HEK293 (cell line): ENCODE measurements around the gene ASCC1.
A peak's percentile ranks its signal among the peaks of the same experiment; 100 is the strongest.

Experiments
- BCL6B ChIP-seq: fragments of 450-650 bp; formaldehyde crosslinking; IDR thresholded peaks from 2 replicates; pipeline ENCODE4 v1.5.1; 2017; ENCODE audit warnings: missing biosample characterization, missing genetic modification characterization
- GFI1B ChIP-seq: fragments of 450-650 bp; formaldehyde crosslinking; IDR thresholded peaks from 2 replicates; pipeline ENCODE4 v1.5.1; 2016; ENCODE audit warnings: missing biosample characterization, missing genetic modification characterization
- HOXC10 ChIP-seq: sonication (generic); formaldehyde crosslinking; IDR thresholded peaks from 2 replicates; pipeline ENCODE4 v1.8.1; 2023; ENCODE audit warnings: mild to moderate bottlenecking, missing genetic modification reagents
- HOXD13 ChIP-seq: sonication (generic); formaldehyde crosslinking; IDR thresholded peaks from 2 replicates; pipeline ENCODE4 v1.8.0; 2022; ENCODE audit warnings: missing genetic modification reagents, borderline replicate concordance
- YY1 ChIP-seq: fragments of 450-650 bp; formaldehyde crosslinking; IDR thresholded peaks from 2 replicates; pipeline ENCODE4 v1.5.1; 2018; ENCODE audit warnings: missing biosample characterization, missing genetic modification characterization
- ZFHX2 ChIP-seq: fragments of 450-650 bp; formaldehyde crosslinking; conservative IDR thresholded peaks from 2 replicates; pipeline ENCODE4 v1.5.1; 2016; ENCODE audit warnings: missing biosample characterization, missing genetic modification characterization
- ZFP41 ChIP-seq: fragments of 450-650 bp; formaldehyde crosslinking; IDR thresholded peaks from 2 replicates; pipeline ENCODE4 v1.5.1; 2016; ENCODE audit warnings: missing biosample characterization, missing genetic modification characterization, borderline replicate concordance
- ZNF341 ChIP-seq: fragments of 450-650 bp; formaldehyde crosslinking; IDR thresholded peaks from 2 replicates; pipeline ENCODE4; 2016; ENCODE audit warnings: low read depth, missing biosample characterization, missing genetic modification characterization
- ZNF426 ChIP-seq: fragments of 450-650 bp; formaldehyde crosslinking; IDR thresholded peaks from 2 replicates; pipeline ENCODE4 v1.5.1; 2017; ENCODE audit warnings: missing biosample characterization, missing genetic modification characterization, mild to moderate bottlenecking, inconsistent platforms, moderate library complexity
- ZNF521 ChIP-seq: fragments of 450-650 bp; formaldehyde crosslinking; IDR thresholded peaks from 2 replicates; pipeline ENCODE4 v1.5.1; 2017; ENCODE audit warnings: missing biosample characterization, mild to moderate bottlenecking, missing genetic modification characterization
- ZNF544 ChIP-seq: fragments of 450-650 bp; formaldehyde crosslinking; IDR thresholded peaks from 2 replicates; pipeline ENCODE4 v1.5.0; 2017; ENCODE audit warnings: missing biosample characterization, missing genetic modification characterization
- ZNF548 ChIP-seq: fragments of 450-650 bp; formaldehyde crosslinking; IDR thresholded peaks from 2 replicates; pipeline ENCODE4 v1.5.1; 2016; ENCODE audit warnings: missing biosample characterization, missing genetic modification characterization
- ZNF585B ChIP-seq: fragments of 450-650 bp; formaldehyde crosslinking; IDR thresholded peaks from 2 replicates; pipeline ENCODE4 v1.5.1; 2016; ENCODE audit warnings: missing biosample characterization, missing genetic modification characterization
- ZNF623 ChIP-seq: fragments of 450-650 bp; formaldehyde crosslinking; IDR thresholded peaks from 2 replicates; pipeline ENCODE4 v1.5.1; 2016; ENCODE audit warnings: missing biosample characterization, missing genetic modification characterization
- ZNF660 ChIP-seq: fragments of 450-650 bp; IDR thresholded peaks from 2 replicates; pipeline ENCODE4 v1.5.1; 2018; ENCODE audit warnings: missing biosample characterization, mild to moderate bottlenecking, missing genetic modification characterization
- ZNF677 ChIP-seq: fragments of 450-650 bp; IDR thresholded peaks from 2 replicates; pipeline ENCODE4 v1.5.0; 2018; ENCODE audit warnings: missing biosample characterization, mild to moderate bottlenecking, missing genetic modification characterization, moderate library complexity
- ZNF76 ChIP-seq: fragments of 450-650 bp; formaldehyde crosslinking; IDR thresholded peaks from 2 replicates; pipeline ENCODE4; 2016; ENCODE audit warnings: low read depth, missing biosample characterization, missing genetic modification characterization, borderline replicate concordance
- ZNF776 ChIP-seq: fragments of 450-650 bp; formaldehyde crosslinking; IDR thresholded peaks from 2 replicates; pipeline ENCODE4 v1.5.0; 2017; ENCODE audit warnings: missing biosample characterization, missing genetic modification characterization, borderline replicate concordance
- ZNF785 ChIP-seq: fragments of 450-650 bp; formaldehyde crosslinking; IDR thresholded peaks from 2 replicates; pipeline ENCODE4 v1.5.1; 2016; ENCODE audit warnings: missing biosample characterization, missing genetic modification characterization
- ZNF792 ChIP-seq: fragments of 450-650 bp; formaldehyde crosslinking; IDR thresholded peaks from 2 replicates; pipeline ENCODE4 v1.5.1; 2016; ENCODE audit warnings: missing biosample characterization, missing genetic modification characterization
- ZSCAN18 ChIP-seq: fragments of 450-650 bp; formaldehyde crosslinking; IDR thresholded peaks from 2 replicates; pipeline ENCODE4 v1.5.1; 2016; ENCODE audit warnings: missing biosample characterization, missing genetic modification characterization
- ZSCAN23 ChIP-seq: fragments of 450-650 bp; formaldehyde crosslinking; IDR thresholded peaks from 2 replicates; pipeline ENCODE4 v1.5.1; 2016; ENCODE audit warnings: missing biosample characterization, missing genetic modification characterization
- ZSCAN4 ChIP-seq: fragments of 450-650 bp; formaldehyde crosslinking; IDR thresholded peaks from 2 replicates; pipeline ENCODE4 v1.5.1; 2017; ENCODE audit warnings: missing biosample characterization, missing genetic modification characterization
- TF ChIP-seq, protein P1 (sequence below): fragments of 450-650 bp; formaldehyde crosslinking; IDR thresholded peaks from 2 replicates; pipeline ENCODE4 v1.5.0; 2017; ENCODE audit warnings: missing biosample characterization, missing genetic modification characterization, borderline replicate concordance
- TF ChIP-seq, protein P2 (sequence below): fragments of 450-650 bp; formaldehyde crosslinking; conservative IDR thresholded peaks from 2 replicates; pipeline ENCODE4 v1.5.1; 2016; ENCODE audit warnings: low read depth, missing biosample characterization, missing genetic modification characterization
- TF ChIP-seq, protein P3 (sequence below): fragments of 450-650 bp; IDR thresholded peaks from 2 replicates; pipeline ENCODE4 v1.5.1; 2018; ENCODE audit warnings: missing biosample characterization, mild to moderate bottlenecking, missing genetic modification characterization
- TF ChIP-seq, protein P4 (sequence below): fragments of 450-650 bp; formaldehyde crosslinking; IDR thresholded peaks from 2 replicates; pipeline ENCODE4 v1.5.1; 2016; ENCODE audit warnings: missing biosample characterization, missing genetic modification characterization

The ASCC1 gene

GRCh38 chr10:72173619-72174296, 42.3 kb downstream of the ASCC1 start (continued):
- TF ChIP-seq, protein P1, sequence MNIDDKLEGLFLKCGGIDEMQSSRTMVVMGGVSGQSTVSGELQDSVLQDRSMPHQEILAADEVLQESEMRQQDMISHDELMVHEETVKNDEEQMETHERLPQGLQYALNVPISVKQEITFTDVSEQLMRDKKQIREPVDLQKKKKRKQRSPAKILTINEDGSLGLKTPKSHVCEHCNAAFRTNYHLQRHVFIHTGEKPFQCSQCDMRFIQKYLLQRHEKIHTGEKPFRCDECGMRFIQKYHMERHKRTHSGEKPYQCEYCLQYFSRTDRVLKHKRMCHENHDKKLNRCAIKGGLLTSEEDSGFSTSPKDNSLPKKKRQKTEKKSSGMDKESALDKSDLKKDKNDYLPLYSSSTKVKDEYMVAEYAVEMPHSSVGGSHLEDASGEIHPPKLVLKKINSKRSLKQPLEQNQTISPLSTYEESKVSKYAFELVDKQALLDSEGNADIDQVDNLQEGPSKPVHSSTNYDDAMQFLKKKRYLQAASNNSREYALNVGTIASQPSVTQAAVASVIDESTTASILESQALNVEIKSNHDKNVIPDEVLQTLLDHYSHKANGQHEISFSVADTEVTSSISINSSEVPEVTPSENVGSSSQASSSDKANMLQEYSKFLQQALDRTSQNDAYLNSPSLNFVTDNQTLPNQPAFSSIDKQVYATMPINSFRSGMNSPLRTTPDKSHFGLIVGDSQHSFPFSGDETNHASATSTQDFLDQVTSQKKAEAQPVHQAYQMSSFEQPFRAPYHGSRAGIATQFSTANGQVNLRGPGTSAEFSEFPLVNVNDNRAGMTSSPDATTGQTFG (tag by site-specific recombination), result no peak
- TF ChIP-seq ZNF521 (tag by site-specific recombination) (no peak), BCL6B (no peak), ZNF548 (tag by site-specific recombination) (no peak), ZSCAN4 (tag by site-specific recombination) (no peak; the same call in 1 of the 2 replicates), ZNF585B (tag by site-specific recombination) (no peak), YY1 (tag by site-specific recombination) (peak; percentile 51; the same call in 1 of the 2 replicates), ZNF426 (tag by site-specific recombination) (no peak), ZNF544 (no peak), ZFHX2 (tag by site-specific recombination) (no peak), HOXC10 (CRISPR knock-in tag) (no peak), ZNF792 (tag by site-specific recombination) (no peak), ZNF76 (tag by site-specific recombination) (no peak; the same call in 1 of the 2 replicates), GFI1B (tag by site-specific recombination) (no peak), ZSCAN23 (tag by site-specific recombination) (0 out of 2 replicates have a peak, but pooled peaks have one; percentile 35), HOXD13 (CRISPR knock-in tag) (no peak), ZNF623 (no peak; the same call in 1 of the 2 replicates), ZFP41 (tag by site-specific recombination) (no peak), ZNF660 (tag by site-specific recombination) (peak; percentile 80; the same call in 1 of the 2 replicates), ZNF341 (tag by site-specific recombination) (peak; percentile 64), ZNF677 (tag by site-specific recombination) (no peak), ZNF776 (tag by site-specific recombination) (no peak), ZNF785 (tag by site-specific recombination) (no peak), ZSCAN18 (tag by site-specific recombination) (no peak)
- TF ChIP-seq, protein P2, sequence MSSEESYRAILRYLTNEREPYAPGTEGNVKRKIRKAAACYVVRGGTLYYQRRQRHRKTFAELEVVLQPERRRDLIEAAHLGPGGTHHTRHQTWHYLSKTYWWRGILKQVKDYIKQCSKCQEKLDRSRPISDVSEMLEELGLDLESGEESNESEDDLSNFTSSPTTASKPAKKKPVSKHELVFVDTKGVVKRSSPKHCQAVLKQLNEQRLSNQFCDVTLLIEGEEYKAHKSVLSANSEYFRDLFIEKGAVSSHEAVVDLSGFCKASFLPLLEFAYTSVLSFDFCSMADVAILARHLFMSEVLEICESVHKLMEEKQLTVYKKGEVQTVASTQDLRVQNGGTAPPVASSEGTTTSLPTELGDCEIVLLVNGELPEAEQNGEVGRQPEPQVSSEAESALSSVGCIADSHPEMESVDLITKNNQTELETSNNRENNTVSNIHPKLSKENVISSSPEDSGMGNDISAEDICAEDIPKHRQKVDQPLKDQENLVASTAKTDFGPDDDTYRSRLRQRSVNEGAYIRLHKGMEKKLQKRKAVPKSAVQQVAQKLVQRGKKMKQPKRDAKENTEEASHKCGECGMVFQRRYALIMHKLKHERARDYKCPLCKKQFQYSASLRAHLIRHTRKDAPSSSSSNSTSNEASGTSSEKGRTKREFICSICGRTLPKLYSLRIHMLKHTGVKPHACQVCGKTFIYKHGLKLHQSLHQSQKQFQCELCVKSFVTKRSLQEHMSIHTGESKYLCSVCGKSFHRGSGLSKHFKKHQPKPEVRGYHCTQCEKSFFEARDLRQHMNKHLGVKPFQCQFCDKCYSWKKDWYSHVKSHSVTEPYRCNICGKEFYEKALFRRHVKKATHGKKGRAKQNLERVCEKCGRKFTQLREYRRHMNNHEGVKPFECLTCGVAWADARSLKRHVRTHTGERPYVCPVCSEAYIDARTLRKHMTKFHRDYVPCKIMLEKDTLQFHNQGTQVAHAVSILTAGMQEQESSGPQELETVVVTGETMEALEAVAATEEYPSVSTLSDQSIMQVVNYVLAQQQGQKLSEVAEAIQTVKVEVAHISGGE (tag by site-specific recombination), result no peak
- TF ChIP-seq, protein P3, sequence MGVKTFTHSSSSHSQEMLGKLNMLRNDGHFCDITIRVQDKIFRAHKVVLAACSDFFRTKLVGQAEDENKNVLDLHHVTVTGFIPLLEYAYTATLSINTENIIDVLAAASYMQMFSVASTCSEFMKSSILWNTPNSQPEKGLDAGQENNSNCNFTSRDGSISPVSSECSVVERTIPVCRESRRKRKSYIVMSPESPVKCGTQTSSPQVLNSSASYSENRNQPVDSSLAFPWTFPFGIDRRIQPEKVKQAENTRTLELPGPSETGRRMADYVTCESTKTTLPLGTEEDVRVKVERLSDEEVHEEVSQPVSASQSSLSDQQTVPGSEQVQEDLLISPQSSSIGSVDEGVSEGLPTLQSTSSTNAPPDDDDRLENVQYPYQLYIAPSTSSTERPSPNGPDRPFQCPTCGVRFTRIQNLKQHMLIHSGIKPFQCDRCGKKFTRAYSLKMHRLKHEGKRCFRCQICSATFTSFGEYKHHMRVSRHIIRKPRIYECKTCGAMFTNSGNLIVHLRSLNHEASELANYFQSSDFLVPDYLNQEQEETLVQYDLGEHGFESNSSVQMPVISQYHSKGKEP, result peak; percentile 87
- TF ChIP-seq, protein P4, sequence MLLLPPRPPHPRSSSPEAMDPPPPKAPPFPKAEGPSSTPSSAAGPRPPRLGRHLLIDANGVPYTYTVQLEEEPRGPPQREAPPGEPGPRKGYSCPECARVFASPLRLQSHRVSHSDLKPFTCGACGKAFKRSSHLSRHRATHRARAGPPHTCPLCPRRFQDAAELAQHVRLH, result peak; percentile 23; the same call in 1 of the 2 replicates
